Astrocyte of the hippocampus (primary cell): ENCODE data around the gene GJB1.
A peak's percentile ranks its signal among the peaks of the same experiment; 100 is the strongest.

Source experiments
- DNase-seq: peaks from one replicate; pipeline ENCODE4 v3.0.0; 2011; ENCODE audit warnings: low read depth, low spot score

Gene GJB1

GRCh38 chrX:71215338-71215912 is 7.6 kb upstream of the GJB1 start:
- DNase-seq: no peak

- DNase-seq: no peak
Observed at GRCh38 chrX:71216485-71216884, 6.5 kb upstream of the GJB1 start.

- no peak for DNase-seq
Observed at GRCh38 chrX:71217298-71217697, 5.7 kb upstream of the GJB1 start.

GRCh38 chrX:71221145-71221544 is 1.9 kb upstream of the GJB1 start:
- no peak for DNase-seq

- DNase-seq: no peak
Observed at GRCh38 chrX:71224098-71224708, 1.2 kb downstream of the GJB1 start.

GRCh38 chrX:71225009-71225408 is 2.0 kb downstream of the GJB1 start:
- no peak for DNase-seq

- no peak for DNase-seq
Observed at GRCh38 chrX:71225676-71226075, 2.7 kb downstream of the GJB1 start.

GRCh38 chrX:71227370-71228062 is 4.5 kb downstream of the GJB1 start:
- DNase-seq: no peak

GRCh38 chrX:71228063-71228642 is 5.1 kb downstream of the GJB1 start:
- DNase-seq: no peak

GRCh38 chrX:71235482-71235881 is 12.5 kb downstream of the GJB1 start:
- DNase-seq: no peak

GRCh38 chrX:71236836-71237235 is 13.8 kb downstream of the GJB1 start:
- DNase-seq: no peak

GRCh38 chrX:71239781-71240180 is 16.8 kb downstream of the GJB1 start:
- no peak for DNase-seq

GRCh38 chrX:71241301-71241700 is 18.3 kb downstream of the GJB1 start:
- no peak for DNase-seq

- DNase-seq: no peak
Observed at GRCh38 chrX:71244359-71245128, 21.5 kb downstream of the GJB1 start.

- no peak for DNase-seq
Observed at GRCh38 chrX:71245159-71245558, 22.1 kb downstream of the GJB1 start.

GRCh38 chrX:71250841-71251240 is 27.8 kb downstream of the GJB1 start:
- no peak for DNase-seq

GRCh38 chrX:71251466-71251973 is 28.5 kb downstream of the GJB1 start:
- no peak for DNase-seq

GRCh38 chrX:71252221-71252620 is 29.2 kb downstream of the GJB1 start:
- DNase-seq: no peak

- peak; percentile 56 for DNase-seq
Observed at GRCh38 chrX:71253253-71254091, 30.4 kb downstream of the GJB1 start.

GRCh38 chrX:71254092-71254963 is 31.3 kb downstream of the GJB1 start, which contains the start of gene ZMYM3:
Gene ZMYM3, minus strand, starts transcription at chrX:71254140. Its CDS starts 885 bp downstream, at chrX:71253255.
- peak; percentile 94 for DNase-seq
